Stimulated activated CD4-positive, alpha-beta T cell treated with anti-CD3 and anti-CD28 coated beads, Interleukin-2, amount 100 ng/mL, for 4 hours (primary cell): ENCODE measurements around the gene INHBB.

ENCODE experiments used
- DNase-seq: peaks from one replicate; pipeline ENCODE4 v3.0.0-alpha.2; 2020; ENCODE audit warnings: low read depth

INHBB gene

DNA sequence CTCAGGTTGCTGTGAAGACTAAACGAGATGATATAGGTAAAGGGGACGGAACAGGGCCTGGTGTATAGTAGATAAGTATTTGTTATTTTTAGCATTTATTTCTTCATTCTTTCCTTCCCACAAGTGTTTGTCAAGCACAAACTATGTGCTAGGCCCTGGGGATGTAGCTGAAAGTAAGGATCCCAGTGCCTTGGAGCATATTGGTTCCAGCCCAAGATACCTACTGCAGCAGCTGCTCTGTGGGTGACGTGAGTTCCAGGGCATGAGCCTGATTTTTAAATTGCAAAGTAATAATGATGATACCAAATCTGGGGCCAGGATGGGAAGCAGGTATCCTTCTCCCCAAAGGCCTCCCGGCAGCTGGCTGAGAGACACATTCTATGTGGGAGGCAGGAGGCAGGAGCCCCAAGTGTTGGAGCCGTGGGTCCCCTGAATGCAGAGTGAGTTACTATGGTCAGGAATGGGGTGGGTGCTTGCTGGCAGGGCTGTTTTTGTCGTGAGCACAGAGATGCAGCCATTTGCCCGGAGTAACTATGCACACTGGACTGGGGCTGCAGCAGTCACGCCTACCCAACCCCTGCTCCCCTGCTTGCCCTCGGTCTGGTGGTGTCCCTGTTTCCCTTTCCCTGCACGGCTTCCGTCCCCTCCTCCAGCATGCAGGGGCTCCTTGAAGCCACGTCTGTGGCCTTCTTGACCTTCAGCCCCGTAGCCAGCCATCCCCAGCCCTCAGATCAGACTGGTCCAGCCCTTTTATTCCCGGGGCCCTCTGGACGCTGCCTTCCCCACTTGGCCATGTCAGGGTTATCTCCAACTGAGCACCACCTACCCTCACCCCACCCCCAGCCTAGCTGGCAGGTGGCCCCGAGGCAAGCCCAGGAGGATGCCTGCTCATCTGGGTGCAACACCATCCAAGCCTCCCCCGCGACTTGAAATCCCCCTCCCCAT lies 52.4 kb downstream of the INHBB start:
- no peak for DNase-seq

GRCh38 chr2:120398996-120399888 lies 53.3 kb downstream of the INHBB start:
- DNase-seq = no peak

- no peak for DNase-seq
These were observed 53.9 kb downstream of the INHBB start for GRCh38 chr2:120399889-120400240.

DNA sequence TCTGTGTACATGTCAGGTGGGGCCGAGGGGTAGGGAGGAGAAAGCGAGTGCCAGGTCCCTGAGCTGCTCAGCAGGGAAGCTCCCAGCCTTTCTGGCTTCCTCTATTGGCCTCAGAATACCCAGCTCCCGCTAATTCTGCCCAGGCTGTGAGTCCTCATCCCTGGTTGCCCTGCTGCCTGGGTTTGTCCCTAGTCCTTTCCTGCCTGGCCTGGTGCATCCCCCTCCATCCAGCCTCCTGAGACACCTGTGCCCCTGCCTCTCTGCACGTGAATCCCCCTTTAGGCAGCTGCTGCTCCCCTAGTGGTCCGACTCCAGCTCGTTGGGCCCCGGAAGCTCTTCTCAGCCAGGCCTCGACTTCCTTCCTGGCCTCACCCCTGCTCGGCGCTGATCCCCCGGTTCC lies 54.6 kb downstream of the INHBB start:
- no peak for DNase-seq
